ENCODE measurements around the gene C1orf210. TPM values are rescaled to one million over a fixed set of nuclear protein-coding genes. Genes with fewer than 3 reads are reported as not detected.

Gene C1orf210
- total RNA-seq, 1 experiment from 2014 or later, result 12.8 TPM

GRCh38 chr1:43273708-43274107 lies 11.7 kb downstream of the C1orf210 start:
- Mint-ChIP-seq H3K4me1 (peaks cover 29% of the 10 kb centered on the region), H3K27me3 (ENCODE audit: low read depth) (no peaks in the 10 kb centered on the region), H3K27ac (no peak overlapping the region), H3K4me3 (no peak overlapping the region), H3K9me3 (no peaks in the 10 kb centered on the region), H3K36me3 (peaks cover 15% of the 10 kb centered on the region)
- DNase-seq (ENCODE audit: low spot score), result no peak
- TF ChIP-seq PRDM15 (CRISPR knock-in tag; IDR thresholded peaks at IDR 0.05), result no peak
- no peak for TF ChIP-seq E2F1 (CRISPR knock-in tag; IDR thresholded peaks at IDR 0.05)
- no peak for TF ChIP-seq ELF4 (CRISPR knock-in tag; IDR thresholded peaks at IDR 0.05; ENCODE audit: low read depth)
- no peak for TF ChIP-seq NFE2L1 (CRISPR knock-in tag; IDR thresholded peaks at IDR 0.05)
- no peak for TF ChIP-seq SP1 (CRISPR knock-in tag; conservative IDR thresholded peaks at IDR 0.05)
- TF ChIP-seq ARID4B (CRISPR knock-in tag; IDR thresholded peaks at IDR 0.05; ENCODE audit: borderline replicate concordance), result no peak
- TF ChIP-seq ERG (CRISPR knock-in tag; IDR thresholded peaks at IDR 0.05), result no peak
- TF ChIP-seq IRF1 (CRISPR knock-in tag; IDR thresholded peaks at IDR 0.05), result no peak
- no peak for TF ChIP-seq ZNF219 (CRISPR knock-in tag; IDR thresholded peaks at IDR 0.05; ENCODE audit: borderline replicate concordance)
- no peak for TF ChIP-seq ATF6 (CRISPR knock-in tag; IDR thresholded peaks at IDR 0.05)
- no peak for ATAC-seq
- ChIA-PET POLR2A (no interaction called here), CTCF (interaction anchor here (2.8 kb wide), 1 partner anchor 12 kb away, joined by 14 read pairs; the partner anchor contains the start of gene C1orf210)
